ENCODE measurements around the gene PBX3. TPM values are rescaled to one million over a fixed set of nuclear protein-coding genes. Genes with fewer than 3 reads are reported as not detected.

PBX3 gene
- total RNA-seq, 1 experiment from 2014 or later, result 46.0 TPM

DNA sequence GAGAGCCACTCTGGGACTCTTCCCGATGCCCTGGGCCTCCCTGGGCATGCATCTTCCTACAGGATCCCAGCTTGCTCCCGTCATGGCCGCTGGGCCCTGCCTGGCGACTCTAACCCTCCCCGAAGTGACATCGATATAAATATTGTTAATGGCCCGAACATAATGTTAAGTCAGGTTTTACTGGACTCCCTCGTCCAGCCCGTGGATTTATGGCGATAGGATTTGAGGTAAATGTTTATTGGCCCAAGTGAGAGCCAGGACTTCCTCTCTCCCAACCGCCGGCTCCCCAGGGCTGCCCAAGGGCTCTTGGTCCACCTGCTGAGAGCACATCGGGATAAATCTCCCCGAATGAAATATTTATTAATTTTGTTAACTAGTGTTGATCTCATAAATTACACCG lies 246.3 kb downstream of the PBX3 start:
- Histone ChIP-seq H3K4me1 (ENCODE audit: insufficient read depth, low read length) (no peaks in the 10 kb centered on the region), H2AK5ac (ENCODE audit: insufficient read length, low read length) (no peak overlapping the region)
- TF ChIP-seq, protein P1, sequence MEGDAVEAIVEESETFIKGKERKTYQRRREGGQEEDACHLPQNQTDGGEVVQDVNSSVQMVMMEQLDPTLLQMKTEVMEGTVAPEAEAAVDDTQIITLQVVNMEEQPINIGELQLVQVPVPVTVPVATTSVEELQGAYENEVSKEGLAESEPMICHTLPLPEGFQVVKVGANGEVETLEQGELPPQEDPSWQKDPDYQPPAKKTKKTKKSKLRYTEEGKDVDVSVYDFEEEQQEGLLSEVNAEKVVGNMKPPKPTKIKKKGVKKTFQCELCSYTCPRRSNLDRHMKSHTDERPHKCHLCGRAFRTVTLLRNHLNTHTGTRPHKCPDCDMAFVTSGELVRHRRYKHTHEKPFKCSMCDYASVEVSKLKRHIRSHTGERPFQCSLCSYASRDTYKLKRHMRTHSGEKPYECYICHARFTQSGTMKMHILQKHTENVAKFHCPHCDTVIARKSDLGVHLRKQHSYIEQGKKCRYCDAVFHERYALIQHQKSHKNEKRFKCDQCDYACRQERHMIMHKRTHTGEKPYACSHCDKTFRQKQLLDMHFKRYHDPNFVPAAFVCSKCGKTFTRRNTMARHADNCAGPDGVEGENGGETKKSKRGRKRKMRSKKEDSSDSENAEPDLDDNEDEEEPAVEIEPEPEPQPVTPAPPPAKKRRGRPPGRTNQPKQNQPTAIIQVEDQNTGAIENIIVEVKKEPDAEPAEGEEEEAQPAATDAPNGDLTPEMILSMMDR (conservative IDR thresholded peaks at IDR 0.05), result no peak

More for the DNA sequence above, 246.3 kb downstream of the PBX3 start:
- Histone ChIP-seq H3K56ac (ENCODE audit: insufficient read length, low read depth, low read length) (no peak overlapping the region), H3K4me2 (ENCODE audit: insufficient read depth, insufficient read length, low read length) (no peak overlapping the region), H3K27me3 (ENCODE audit: insufficient read depth, low read length) (no peaks in the 10 kb centered on the region), H3K9me3 (ENCODE audit: control insufficient read depth, low read depth, low read length) (no peaks in the 10 kb centered on the region), H3T11ph (ENCODE audit: low read length) (no peak overlapping the region), H3K9ac (ENCODE audit: extremely low read depth, insufficient read length, low read length) (no peak overlapping the region), H4K8ac (replicated peaks; ENCODE audit: insufficient read length, low read depth, low read length) (no peak overlapping the region), H2BK20ac (ENCODE audit: low read depth, low read length, poor library complexity, severe bottlenecking) (no peak overlapping the region), H3K27ac (ENCODE audit: insufficient read length, low read depth, low read length) (no peak overlapping the region), H3K79me1 (ENCODE audit: insufficient read depth, low read depth, low read length, poor library complexity, severe bottlenecking) (no peaks in the 10 kb centered on the region), H3K18ac (ENCODE audit: insufficient read length, low read depth, low read length) (no peak overlapping the region), H3K23ac (ENCODE audit: insufficient read length, low read depth, low read length) (no peak overlapping the region), H4K91ac (ENCODE audit: insufficient read length, low read depth, low read length) (no peak overlapping the region), H2BK120ac (ENCODE audit: low read depth, low read length, poor library complexity, severe bottlenecking) (no peak overlapping the region), H2AFZ (ENCODE audit: low read length) (no peak overlapping the region), H4K20me1 (ENCODE audit: control insufficient read depth, insufficient read depth, insufficient read length) (no peaks in the 10 kb centered on the region), H2BK5ac (ENCODE audit: insufficient read length, low read length) (no peak overlapping the region), H3K4ac (ENCODE audit: low read depth, low read length) (no peak overlapping the region), H3K23me2 (ENCODE audit: insufficient read length, low read depth, low read length, poor library complexity, severe bottlenecking) (no peaks in the 10 kb centered on the region), H3K14ac (ENCODE audit: insufficient read depth, low read length) (no peak overlapping the region), H2BK12ac (ENCODE audit: insufficient read length, low read depth, low read length) (no peak overlapping the region), H2BK15ac (ENCODE audit: low read depth, low read length) (no peak overlapping the region), H3K79me2 (ENCODE audit: insufficient read depth, low read length) (no peaks in the 10 kb centered on the region), H4K5ac (ENCODE audit: insufficient read length, low read depth, low read length) (no peak overlapping the region)
- no peaks in the 10 kb centered on the region for H3K27me3 Mint-ChIP-seq (ENCODE audit: low read depth)
- no peak overlapping the region for H3K27ac Mint-ChIP-seq
- no peak for DNase-seq
- no peaks in the 10 kb centered on the region for H3K36me3 Mint-ChIP-seq (ENCODE audit: insufficient read depth in 1 of 3, low read depth in 3 of 3)
- H3K4me3 Mint-ChIP-seq, result no peak overlapping the region
- no peaks in the 10 kb centered on the region; a peak in 1 of 5 replicates for H3K9me3 Mint-ChIP-seq
- peaks cover 3 to 9% of the 10 kb centered on the region in 2 experiments; a peak in 3 of 4 replicates for H3K4me1 Mint-ChIP-seq
- no CpG with 5 or more reads among the region's 15 CpGs for WGBS (ENCODE audit: extremely low coverage, insufficient read length, low lambda C conversion rate)
